Gastrocnemius medialis (tissue), 4 donors: ENCODE data around the gene SYF2. TPM values are rescaled to one million over a fixed set of nuclear protein-coding genes. Genes with fewer than 3 reads are reported as not detected.

ENCODE experiments used
- ATAC-seq, 2 donors: fragments of 150-250 bp; one replicate each; pipeline ENCODE4 v1.9.1; 2016
- DNase-seq, 2 donors: peaks; one replicate each; pipeline ENCODE4 v3.0.0-alpha.2; 2019
- H3K27ac ChIP-seq, 4 donors: fragments of 200-600 bp; sonication (generic); 1 replicate in 1 of 4; 2 replicates in 3 of 4; pipeline ENCODE4 v1.5.1; 2016 to 2018; ENCODE audit warnings: mild to moderate bottlenecking in 2 of 4, moderate library complexity in 1 of 4
- H3K27me3 ChIP-seq, 3 donors: fragments of 200-600 bp; sonication (generic) in 2 of 3; 1 replicate in 1 of 3; 2 replicates in 2 of 3; pipeline versions ENCODE4 v1.5.1 to v1.6.0; 2016 to 2019; ENCODE audit warnings: mild to moderate bottlenecking in 1 of 3, moderate library complexity in 1 of 3
- H3K36me3 ChIP-seq, 2 donors: fragments of 200-600 bp; sonication (generic) in 1 of 2; one replicate each; pipeline ENCODE4 v1.5.1; 2017 to 2018
- H3K4me1 ChIP-seq, 2 donors: fragments of 200-600 bp; sonication (generic) in 1 of 2; one replicate each; pipeline ENCODE4 v1.5.1; 2016 to 2017; ENCODE audit warnings: mild to moderate bottlenecking in 2 of 2
- H3K4me3 ChIP-seq, 4 donors: fragments of 200-600 bp; sonication (generic) in 3 of 4; 1 replicate in 1 of 4; 2 replicates in 3 of 4; pipeline ENCODE4 v1.5.1; 2016 to 2019; ENCODE audit warnings: mild to moderate bottlenecking in 2 of 4
- H3K9me3 ChIP-seq, 3 donors: fragments of 200-600 bp; sonication (generic) in 2 of 3; 1 replicate in 1 of 3; 2 replicates in 2 of 3; pipeline ENCODE4 v1.5.1; 2016 to 2019
- CTCF ChIP-seq, 5 experiments: fragments of 450-650 bp in 3 of 5; fragments of 200-600 bp in 2 of 5; sonication (generic) in 2 of 5; IDR thresholded peaks in 4 of 5; conservative IDR thresholded peaks in 1 of 5; 1 replicate in 4 of 5; 2 replicates in 1 of 5; pipeline ENCODE4 v1.5.1; 2016 to 2019; ENCODE audit warnings: antibody characterized with exemption in 5 of 5, mild to moderate bottlenecking in 3 of 5, moderate library complexity in 3 of 5
- POLR2A ChIP-seq, 2 donors: fragments of 450-650 bp; IDR thresholded peaks; one replicate each; pipeline ENCODE4 v1.6.1; 2017; ENCODE audit warnings: antibody characterized with exemption in 2 of 2, mild to moderate bottlenecking in 2 of 2, moderate library complexity in 2 of 2
- in situ Hi-C, 4 donors: fragments of 200-750 bp; cut with MboI; loops; one replicate each; pipeline versions ENCODE4 v1.15.0 to v1.8.0; 2017; ENCODE audit warnings: low sequenced_read_pairs in 4 of 4
- intact Hi-C: fragments of 100-400 bp; cut with DNase I; formaldehyde crosslinking; loops from one replicate; pipeline ENCODE4 v1.15.1; 2023; ENCODE audit warnings: low total_unique reads
- total RNA-seq, 4 donors: library from RNA; depleted of rRNA; stranded (reverse); fragments of >200 nt; gene quantifications; one replicate each; pipeline versions ENCODE4 v1.1.0 to v1.2.3, GENCODE V29; 2016

Gene SYF2
- total RNA-seq, 4 donors from 2014 or later = 49.1 to 67.4 (median 58.3) TPM

GRCh38 chr1:25195835-25196234 lies 36.5 kb downstream of the SYF2 start:
- TF ChIP-seq CTCF (IDR thresholded peaks at IDR 0.05 in 4 of 5, conservative IDR thresholded peaks at IDR 0.05 in 1 of 5) = no peak
- no peak for TF ChIP-seq POLR2A (IDR thresholded peaks at IDR 0.05)
- intact Hi-C loops (no loop called here), in situ Hi-C loops (no loop called here)
- DNase-seq (no peak), ATAC-seq (no peak)
- H3K9me3 ChIP-seq = no peaks in the 10 kb centered on the region
- peaks cover 15 to 21% of the 10 kb centered on the region in 2 donors for H3K4me1 ChIP-seq
- H3K27me3 ChIP-seq = peaks cover 0 to 11% (median 5%) of the 10 kb centered on the region in 3 donors
- H3K4me3 ChIP-seq = no peak overlapping the region
- no peaks in the 10 kb centered on the region for H3K36me3 ChIP-seq
- H3K27ac ChIP-seq = no peak overlapping the region

DNA sequence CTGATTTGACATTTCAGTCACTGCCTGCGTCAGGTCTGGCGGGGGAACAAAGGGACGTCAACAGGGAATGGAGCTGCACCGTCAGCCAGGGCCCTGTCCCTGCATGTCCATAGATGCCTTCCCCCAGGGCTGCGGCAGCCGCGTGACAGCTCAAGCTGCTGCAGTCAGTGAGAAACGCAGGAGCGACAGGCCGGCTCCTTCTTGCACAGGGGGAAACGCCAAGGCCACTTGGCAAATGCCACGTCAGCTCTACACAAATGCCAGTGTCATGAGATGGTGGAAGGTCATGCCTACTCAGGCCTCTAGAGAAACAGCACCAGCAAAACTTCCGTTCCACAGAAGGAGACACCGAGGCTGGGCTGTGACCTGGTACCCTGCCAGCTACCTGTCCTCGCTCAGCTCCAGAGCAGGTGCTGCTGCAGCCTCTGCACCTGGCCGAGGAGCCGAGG lies 37.7 kb downstream of the SYF2 start:
- no peak overlapping the region for H3K27ac ChIP-seq
- peaks cover 10 to 15% of the 10 kb centered on the region in 2 donors for H3K4me1 ChIP-seq
- H3K9me3 ChIP-seq = no peaks in the 10 kb centered on the region
- H3K4me3 ChIP-seq = no peak overlapping the region
- intact Hi-C loops = no loop called here
- no peaks in the 10 kb centered on the region for H3K36me3 ChIP-seq
- TF ChIP-seq POLR2A (IDR thresholded peaks at IDR 0.05) = no peak
- no peak for TF ChIP-seq CTCF (IDR thresholded peaks at IDR 0.05 in 4 of 5, conservative IDR thresholded peaks at IDR 0.05 in 1 of 5)
- no peak for DNase-seq
- H3K27me3 ChIP-seq = peaks cover 0 to 11% (median 5%) of the 10 kb centered on the region in 3 donors
- in situ Hi-C loops = no loop called here
- no peak for ATAC-seq

DNA sequence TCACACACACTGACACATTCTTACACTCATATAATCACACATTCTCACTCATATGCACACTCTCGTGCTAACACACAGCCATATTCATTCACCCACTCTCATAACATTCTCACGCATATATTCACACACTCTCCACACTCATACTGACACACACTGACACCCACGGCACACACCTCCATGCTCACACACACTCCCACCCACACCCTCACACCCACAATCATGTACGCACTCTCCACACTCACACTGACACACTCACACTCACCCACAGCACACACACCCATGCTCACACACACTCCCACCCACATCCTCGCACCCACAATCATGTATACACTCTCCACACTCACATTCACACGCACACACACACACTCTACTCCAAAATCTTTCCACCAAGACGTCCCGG lies 38.2 kb downstream of the SYF2 start:
- Histone ChIP-seq H3K9me3 (no peaks in the 10 kb centered on the region), H3K36me3 (no peaks in the 10 kb centered on the region), H3K4me3 (no peak overlapping the region), H3K27ac (no peak overlapping the region), H3K4me1 (peaks cover 9 to 10% of the 10 kb centered on the region in 2 donors), H3K27me3 (peaks cover 0 to 11% (median 5%) of the 10 kb centered on the region in 3 donors)
- intact Hi-C loops (no loop called here), in situ Hi-C loops (no loop called here)
- DNase-seq (no peak), ATAC-seq (no peak)
- TF ChIP-seq CTCF (IDR thresholded peaks at IDR 0.05 in 4 of 5, conservative IDR thresholded peaks at IDR 0.05 in 1 of 5) (no peak), POLR2A (IDR thresholded peaks at IDR 0.05) (no peak)

- ATAC-seq (no peak), DNase-seq (no peak)
- TF ChIP-seq CTCF (IDR thresholded peaks at IDR 0.05 in 4 of 5, conservative IDR thresholded peaks at IDR 0.05 in 1 of 5) (no peak), POLR2A (IDR thresholded peaks at IDR 0.05) (no peak)
- intact Hi-C loops (no loop called here), in situ Hi-C loops (no loop called here)
- H3K4me1 ChIP-seq = peaks cover 1 to 3% of the 10 kb centered on the region in 2 donors
- H3K9me3 ChIP-seq = no peaks in the 10 kb centered on the region
- no peak overlapping the region for H3K27ac ChIP-seq
- peaks cover 0 to 11% (median 5%) of the 10 kb centered on the region in 3 donors for H3K27me3 ChIP-seq
- H3K36me3 ChIP-seq = no peaks in the 10 kb centered on the region
- H3K4me3 ChIP-seq = no peak overlapping the region
Measured at GRCh38 chr1:25193229-25193628, 39.1 kb downstream of the SYF2 start.

DNA sequence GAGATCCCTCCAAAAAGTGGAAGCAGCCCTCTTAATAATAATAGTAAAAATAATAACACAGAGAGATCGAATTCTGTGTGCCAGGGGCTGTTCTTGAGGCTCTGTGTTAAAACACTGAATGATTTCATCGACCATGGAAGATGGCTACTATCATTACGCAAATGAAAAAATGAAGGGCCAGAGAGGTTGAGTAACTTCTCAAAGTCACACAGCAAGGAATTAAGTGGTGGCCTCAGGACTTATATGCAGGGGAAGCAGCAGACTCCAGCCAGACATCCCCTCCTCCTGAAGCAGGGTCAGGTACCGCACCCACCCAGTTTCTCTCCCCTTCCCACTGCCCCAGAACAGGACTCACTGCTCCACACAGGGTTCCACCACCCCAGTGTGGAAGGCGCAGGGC lies 40.1 kb downstream of the SYF2 start:
- TF ChIP-seq CTCF (IDR thresholded peaks at IDR 0.05 in 4 of 5, conservative IDR thresholded peaks at IDR 0.05 in 1 of 5) = no peak
- no peak for TF ChIP-seq POLR2A (IDR thresholded peaks at IDR 0.05)
- Histone ChIP-seq H3K4me3 (no peak overlapping the region), H3K27ac (no peak overlapping the region), H3K9me3 (no peaks in the 10 kb centered on the region), H3K4me1 (no peaks in the 10 kb centered on the region), H3K36me3 (no peaks in the 10 kb centered on the region), H3K27me3 (peaks cover 0 to 11% (median 5%) of the 10 kb centered on the region in 3 donors)
- intact Hi-C loops (no loop called here), in situ Hi-C loops (no loop called here)
- ATAC-seq (no peak), DNase-seq (no peak)
